GM10266 (cell line): ENCODE data around the gene MADCAM1.

Source experiments
- DNase-seq: peaks from one replicate; pipeline ENCODE4 v3.0.0; 2012; ENCODE audit errors: extremely low spot score
- TF ChIP-seq, protein P1 (sequence below): IDR thresholded peaks from 2 replicates; pipeline ENCODE4 v1.5.1; 2012; ENCODE audit warnings: mild to moderate bottlenecking, low read depth; ENCODE audit not compliant: control insufficient read depth, insufficient read depth; ENCODE audit errors: missing control alignments

MADCAM1 gene

DNA sequence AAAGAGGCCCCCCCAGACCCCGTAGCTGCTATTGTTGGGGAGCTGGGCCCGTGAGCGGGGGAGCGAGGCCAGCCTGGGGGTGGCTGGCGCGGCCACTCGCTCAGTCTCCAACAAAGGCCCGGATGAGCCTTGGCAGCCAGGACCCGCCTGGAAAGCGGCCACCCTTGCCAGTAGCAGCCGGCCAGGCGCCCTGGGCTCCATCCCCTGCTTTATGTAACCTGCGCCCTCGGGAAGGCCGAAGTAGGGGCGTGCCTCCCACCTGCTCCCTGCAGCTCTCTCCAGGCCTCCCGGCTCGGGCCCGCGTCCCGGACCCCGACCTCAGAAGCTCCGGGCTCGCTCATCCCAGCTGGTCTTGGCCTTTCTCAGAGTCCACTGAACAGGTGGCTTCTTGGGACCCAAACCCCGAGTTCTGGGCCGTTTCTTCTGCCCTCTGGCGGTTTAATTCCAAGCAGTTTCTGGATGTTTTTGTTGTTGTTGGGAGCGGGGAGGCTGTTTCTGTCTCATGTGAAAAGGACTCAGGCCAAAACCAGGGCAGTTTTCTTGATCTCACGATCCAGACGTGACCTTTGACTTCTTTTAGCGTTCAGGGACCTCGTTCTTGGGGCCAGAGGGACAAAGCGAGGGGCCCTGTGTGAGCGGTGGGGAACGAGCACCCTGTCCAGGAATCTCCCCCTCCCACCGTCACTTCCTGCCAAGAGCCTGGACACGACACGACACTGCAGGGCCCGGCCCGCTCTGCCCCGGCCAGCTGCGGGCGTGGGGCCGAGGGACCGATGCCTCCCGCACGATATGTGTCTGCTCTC lies 36.5 kb downstream of the MADCAM1 start:
- DNase-seq, result peak; percentile 75
- TF ChIP-seq, protein P1, sequence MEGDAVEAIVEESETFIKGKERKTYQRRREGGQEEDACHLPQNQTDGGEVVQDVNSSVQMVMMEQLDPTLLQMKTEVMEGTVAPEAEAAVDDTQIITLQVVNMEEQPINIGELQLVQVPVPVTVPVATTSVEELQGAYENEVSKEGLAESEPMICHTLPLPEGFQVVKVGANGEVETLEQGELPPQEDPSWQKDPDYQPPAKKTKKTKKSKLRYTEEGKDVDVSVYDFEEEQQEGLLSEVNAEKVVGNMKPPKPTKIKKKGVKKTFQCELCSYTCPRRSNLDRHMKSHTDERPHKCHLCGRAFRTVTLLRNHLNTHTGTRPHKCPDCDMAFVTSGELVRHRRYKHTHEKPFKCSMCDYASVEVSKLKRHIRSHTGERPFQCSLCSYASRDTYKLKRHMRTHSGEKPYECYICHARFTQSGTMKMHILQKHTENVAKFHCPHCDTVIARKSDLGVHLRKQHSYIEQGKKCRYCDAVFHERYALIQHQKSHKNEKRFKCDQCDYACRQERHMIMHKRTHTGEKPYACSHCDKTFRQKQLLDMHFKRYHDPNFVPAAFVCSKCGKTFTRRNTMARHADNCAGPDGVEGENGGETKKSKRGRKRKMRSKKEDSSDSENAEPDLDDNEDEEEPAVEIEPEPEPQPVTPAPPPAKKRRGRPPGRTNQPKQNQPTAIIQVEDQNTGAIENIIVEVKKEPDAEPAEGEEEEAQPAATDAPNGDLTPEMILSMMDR, result peak; percentile 43

DNA sequence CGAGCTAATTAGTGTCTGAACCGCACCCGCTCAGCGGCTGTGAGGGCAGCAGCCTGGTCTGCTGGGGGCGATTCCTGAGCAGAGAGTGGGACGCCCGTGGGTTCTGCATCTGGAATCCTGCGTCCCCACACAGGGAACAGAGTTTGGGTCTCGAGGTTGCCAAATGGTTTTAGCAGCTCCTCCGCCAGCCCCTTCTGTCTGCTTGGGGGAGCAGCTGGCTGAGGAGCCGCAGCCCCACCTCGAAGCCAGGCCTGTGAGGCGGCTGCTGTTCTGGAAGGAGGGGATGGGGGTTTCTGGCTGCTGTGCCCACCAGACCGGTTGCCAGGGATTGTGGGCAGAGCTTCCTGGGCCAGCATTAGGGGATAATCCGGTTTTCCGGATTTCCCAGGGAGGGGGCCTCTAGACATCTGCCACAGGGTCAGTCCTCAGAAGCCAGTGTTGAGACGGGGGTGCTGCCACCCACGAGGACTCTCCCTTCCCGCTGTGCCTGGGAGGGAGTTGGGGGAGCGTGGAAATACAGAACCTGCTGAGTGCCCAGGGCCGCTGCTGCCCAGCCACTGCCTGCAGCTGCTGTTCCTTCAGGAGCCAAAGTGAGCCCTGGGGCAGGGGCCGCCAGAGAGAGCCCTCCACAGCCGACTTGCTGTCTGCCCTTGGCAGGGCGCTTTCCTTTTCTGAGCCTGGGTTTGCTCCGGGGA lies 37.2 kb downstream of the MADCAM1 start:
- TF ChIP-seq, protein P1, result no peak
- no peak for DNase-seq

DNA sequence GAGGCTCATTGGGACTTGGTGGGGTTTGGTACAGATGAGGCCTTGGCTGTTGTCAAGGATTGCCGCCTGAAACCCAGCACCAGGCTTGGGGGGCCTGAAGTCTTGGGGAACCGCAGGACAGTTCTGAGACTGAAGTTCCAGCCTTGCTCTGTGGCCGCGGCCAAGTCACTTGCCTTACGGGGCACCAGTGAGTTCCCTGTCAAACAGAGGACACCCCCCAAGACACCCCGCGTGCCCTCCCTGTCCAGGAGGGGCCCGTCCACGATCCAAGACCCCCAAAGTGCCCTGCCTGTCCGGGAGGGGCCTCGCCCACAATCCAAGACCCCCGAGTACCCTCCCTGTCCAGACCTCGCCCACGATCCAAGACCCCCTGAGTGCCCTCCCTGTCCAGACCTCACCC lies 37.8 kb downstream of the MADCAM1 start:
- no peak for DNase-seq
- TF ChIP-seq, protein P1, result no peak

- TF ChIP-seq, protein P1, result peak; percentile 14
- no peak for DNase-seq
Measured at GRCh38 chr19:535017-535835, 38.9 kb downstream of the MADCAM1 start.

DNA sequence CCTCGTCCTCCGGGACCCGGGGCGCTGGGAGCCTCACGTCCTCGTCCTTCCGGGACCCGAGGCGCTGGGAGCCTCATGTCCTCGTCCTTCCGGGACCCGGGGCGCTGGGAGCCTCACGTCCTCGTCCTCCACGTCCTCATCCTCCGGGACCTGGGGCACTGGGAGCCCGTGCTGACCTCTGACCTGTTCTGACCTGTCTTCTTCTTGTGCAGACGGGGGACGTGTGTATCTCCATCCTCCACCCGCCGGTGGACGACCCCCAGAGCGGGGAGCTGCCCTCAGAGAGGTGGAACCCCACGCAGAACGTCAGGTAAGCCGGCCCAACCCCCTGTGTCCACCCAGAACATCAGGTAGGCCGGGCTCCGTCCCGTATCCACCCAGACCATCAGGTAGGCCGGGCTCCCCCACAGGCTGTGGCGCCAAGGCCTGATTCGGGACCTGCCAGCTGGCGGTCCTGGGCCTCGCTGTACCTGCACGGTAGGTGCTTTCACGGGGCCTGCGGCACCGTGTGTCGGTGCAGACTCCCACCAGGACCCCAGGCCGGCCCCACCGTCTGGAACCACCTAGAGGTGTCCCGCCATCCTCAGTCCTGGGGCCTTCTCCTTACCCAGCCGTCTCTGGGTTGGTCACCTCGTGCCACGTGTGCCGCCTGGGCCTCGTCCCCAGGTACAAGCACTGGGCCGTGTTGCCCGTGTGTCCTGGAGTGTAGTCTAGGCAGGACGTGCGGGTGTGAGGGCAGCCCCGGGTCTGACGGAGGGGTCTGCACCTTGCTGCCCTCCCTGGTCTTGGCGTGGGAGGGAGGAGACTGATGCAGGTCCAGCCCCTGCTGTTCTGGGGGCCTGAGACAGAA lies 40.0 kb downstream of the MADCAM1 start:
- no peak for DNase-seq
- TF ChIP-seq, protein P1, result no peak

GRCh38 chr19:536881-537404 lies 40.7 kb downstream of the MADCAM1 start:
- no peak for DNase-seq
- TF ChIP-seq, protein P1, result no peak
